HCEC 1CT (cell line): ENCODE data around the gene VTI1A.

Experiments used
- DNase-seq: peaks from one replicate; pipeline ENCODE4 v3.0.0-alpha.2; 2017

VTI1A gene

DNA sequence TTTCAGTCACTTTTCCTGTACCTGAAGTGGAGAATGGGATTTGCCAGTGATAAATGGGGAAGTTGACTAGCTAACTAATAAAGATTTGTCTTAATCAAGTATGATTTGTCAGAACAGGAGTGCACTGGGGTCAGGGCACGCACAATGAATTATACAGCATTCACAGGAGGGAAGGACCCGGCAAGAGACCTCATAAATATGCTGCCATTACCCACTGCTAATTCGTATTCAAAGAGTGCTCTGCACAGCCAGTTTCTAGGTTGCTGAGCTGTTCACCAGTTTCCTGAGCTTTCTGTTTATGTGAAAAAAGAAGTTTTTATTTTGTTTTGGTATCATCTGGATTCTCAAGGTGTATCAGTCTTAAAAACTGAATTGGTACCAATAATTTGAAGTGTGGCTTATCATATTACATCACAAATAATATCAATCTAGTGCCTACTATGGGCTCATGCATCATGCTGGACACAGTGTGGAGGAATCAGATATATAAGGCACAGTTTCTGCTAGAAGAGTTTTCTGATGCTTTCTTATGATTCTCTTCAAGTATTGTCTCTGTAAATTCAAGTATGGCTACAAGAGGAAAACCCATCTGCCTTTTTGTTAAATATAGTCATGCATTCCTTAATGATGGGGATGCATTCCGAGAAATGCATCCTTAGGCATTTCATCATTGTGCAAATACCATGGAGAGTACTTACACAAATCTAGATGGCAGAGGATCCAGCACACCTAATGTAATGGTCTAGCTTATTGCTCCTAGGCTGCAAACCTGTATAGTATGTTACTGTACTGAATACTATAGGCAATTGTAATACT lies 202.2 kb downstream of the VTI1A start:
- DNase-seq: peak; percentile 48

DNA sequence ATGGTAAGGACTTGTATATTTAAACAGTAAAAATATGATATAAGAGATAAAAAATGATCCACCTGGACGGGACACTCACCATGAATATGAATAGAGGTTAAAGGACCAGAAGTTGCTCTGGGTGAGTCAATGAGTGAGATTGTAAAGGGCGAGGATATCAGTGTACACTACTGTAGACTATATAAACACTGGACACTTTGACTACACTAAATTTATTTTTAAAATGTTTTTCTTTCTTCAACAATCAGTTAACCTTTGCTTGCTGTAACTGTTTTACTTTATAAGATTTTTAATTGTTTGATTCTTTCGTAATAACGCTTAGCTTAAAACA lies 202.8 kb downstream of the VTI1A start:
- DNase-seq: no peak

DNA sequence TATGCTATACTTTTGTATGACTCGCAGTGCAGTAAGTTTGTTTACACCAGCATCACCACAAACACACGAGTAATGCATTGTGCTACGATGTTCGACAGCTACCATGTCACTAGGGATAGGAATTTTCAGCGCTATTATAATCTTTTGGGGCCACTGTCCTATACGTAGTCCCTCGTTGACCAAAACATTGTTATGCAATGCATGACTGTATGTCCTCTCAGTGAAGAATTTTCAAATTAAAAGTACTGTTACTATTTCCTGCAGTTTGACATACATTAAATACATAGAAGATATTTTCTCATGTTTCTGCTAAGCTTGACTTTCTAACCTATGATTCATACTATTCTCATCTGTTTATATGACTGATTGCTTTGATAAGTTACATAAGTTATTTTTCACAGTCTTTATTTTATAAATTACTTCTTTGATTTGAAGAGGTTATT lies 203.6 kb downstream of the VTI1A start:
- peak; percentile 76 for DNase-seq

DNA sequence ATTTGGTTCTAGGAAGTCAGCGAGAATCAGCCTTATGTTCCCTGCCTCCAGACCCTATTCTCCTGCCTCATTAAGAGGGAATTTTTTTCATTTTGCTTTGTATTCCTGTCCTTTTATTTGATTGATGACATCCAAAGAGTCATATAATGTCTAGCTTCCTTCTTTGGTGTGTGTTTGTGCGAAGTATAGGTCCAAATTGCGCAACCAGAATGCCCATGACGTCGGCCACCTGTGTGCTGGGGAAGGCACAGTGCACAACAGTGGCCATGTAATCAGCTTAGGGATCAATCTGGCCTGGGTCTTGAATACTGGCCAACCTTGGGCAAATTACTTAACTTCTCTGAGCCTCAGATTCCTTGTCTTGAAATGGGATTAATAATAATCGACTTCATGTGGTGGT lies 206.2 kb downstream of the VTI1A start:
- DNase-seq: no peak

DNA sequence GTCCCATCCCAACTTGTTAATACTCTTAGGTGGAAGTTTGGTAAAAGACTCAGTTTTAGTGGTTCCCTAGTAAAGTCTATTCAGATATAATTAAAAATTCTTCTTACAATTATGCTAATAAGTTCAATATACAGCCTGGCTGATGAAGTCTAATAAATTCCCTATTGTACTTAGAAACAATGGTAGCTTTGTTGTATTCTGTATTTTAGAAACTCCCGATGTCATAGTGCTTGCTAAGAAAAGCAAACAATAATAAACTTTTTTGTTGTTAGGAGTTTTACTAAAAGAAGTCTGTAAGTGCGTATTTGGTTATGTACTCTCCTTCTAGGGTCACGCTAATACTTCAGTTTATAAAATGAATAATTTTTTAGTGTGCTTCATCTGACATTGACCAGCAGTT lies 206.8 kb downstream of the VTI1A start:
- no peak for DNase-seq

DNA sequence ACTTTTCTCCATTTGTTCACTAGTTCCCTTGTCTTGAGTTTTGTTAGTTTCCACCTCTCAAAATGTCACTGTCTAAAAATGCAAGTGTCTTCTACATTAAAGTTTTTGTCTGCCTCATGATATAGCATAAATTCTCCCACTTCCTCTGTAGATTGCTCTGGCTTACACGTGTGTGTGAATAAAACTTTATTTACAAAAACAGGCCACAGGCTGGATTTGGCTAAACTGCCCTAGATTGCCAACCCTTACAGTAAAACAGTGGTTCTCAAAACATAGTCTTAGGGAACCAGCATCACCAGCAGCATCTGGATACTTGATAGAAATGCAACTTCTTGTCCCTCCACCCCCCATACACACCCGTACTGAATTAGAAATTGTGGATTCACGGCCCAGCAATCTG lies 207.8 kb downstream of the VTI1A start:
- DNase-seq: no peak

DNA sequence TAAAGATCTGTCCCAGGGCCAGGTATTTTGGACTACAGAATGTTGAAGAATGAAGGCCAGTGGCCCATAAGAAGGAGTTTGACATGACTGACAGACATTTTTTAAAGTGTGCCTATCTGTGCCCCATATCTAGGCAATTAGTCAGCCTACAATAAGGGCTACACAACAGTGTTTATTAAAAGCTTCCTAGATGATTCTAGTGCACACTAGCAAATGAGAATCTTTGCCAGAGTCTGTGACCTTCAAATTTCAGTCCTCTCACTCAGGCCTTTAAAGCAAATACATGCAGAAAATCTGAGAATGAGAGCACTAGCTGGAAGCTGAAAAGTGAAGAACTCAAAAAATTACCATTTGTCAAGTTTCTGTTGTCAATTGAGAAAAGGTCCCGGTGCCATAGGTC lies 208.7 kb downstream of the VTI1A start:
- DNase-seq: no peak

DNA sequence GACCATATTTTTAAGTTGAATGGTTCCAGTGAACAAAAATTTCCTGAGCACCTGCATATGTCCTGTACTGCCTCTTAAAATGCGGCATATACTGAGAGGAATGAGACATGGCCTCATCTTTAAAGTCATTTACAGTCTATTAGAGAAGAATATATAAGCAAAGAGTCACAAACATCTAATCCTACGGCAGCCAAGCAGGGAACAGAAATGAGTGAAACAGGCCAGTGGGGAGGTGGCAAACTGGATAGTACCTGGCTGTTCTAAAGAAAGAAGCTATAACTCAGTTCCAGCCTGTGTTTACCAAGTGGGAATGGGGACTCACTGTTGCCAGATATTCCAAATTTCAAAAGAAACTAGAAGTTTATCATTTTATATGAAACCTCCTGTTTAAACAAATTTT lies 211.4 kb downstream of the VTI1A start:
- no peak for DNase-seq

DNA sequence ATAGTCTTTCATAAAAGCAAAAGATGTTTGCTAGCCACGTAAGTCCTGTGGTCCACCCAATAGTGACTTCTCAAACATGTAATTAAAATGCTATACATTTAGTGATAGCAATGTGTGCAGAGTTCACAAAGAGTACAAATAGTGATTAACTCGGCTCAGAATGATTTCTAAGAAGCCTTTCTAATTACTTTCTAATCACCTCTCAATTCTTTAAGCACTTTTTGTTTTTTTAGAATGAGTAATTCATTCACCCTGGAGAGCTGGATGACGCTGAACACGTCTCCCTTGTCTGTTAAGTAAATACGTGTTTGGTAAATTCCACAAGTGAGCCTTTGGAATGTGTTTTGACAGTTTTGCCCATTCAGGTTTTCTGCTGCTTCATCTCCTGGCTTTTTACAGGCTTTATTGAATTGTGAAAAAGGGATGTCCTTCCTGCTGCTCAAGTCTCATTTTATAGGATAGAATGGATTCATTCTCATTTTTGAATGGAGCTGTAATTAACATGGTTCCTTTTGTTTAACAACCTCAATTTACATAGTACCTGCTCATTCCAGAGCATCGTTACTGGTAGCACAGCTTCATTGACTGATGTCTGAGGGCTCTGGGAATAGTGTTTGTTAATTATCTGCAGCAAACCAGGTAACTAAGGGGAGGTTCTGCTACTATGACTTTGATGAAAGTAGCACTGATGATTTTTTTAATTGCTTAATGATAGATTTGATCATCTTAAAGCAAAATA lies 212.1 kb downstream of the VTI1A start:
- peak; percentile 46 for DNase-seq

DNA sequence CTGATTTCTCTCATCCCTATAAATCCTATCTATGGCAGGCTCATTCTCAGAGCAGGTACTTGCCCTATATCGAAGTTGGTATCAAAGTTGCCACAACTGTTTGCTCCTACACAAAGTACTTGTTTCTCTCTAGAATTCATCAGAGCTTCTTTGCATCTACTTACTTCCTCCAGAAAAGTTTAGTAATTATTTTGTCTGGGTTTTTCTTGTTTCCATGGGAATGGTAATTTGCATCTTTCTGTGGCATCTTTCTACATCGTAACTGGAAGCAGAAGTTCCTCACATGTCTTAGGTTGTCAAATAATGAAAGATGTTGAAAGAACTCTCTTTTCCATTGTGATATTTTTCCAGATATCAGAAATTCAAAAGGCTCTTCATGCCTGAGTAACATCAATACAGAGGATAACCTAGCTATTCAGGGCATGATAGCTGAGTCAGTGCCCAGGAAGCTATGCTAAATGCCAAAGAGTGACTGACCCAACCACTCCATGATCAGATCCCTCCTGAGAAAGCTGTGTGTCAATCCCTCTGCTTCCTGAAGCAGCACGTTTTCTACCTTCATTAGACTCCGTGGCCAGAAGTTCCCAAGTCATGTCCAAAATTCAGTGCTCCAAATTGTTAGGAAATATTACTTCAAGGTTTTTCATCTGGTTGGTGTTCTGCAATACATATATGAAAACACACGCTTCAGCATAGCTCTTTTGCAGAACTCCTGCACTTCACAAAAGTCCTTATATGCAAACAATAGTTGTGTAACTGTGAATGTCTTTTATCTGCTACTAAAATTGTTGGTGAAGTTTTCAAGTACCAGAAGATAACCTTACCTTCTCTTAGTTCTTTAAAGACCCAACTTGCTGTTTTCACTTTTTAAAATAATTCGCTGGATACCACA lies 216.5 kb downstream of the VTI1A start:
- DNase-seq: peak; percentile 84

DNA sequence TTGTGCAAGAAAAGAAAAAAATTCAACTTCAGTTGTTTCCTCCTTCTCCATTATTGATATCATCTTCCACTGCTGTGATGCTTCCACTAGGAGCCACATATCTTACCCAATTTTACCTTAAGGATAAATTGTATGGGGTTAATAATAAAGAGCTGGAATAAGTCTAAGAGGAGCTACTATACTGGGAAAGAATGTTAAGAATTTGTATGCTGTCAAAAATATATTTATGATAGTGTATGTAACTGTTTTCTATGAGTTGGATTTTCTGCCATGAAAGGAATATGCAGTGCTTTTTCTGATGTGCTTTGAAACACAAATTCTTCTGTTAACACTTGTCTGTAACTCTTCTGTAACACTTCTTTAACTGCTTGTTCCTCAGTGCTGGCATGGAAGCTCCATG lies 219.1 kb downstream of the VTI1A start:
- DNase-seq: no peak

DNA sequence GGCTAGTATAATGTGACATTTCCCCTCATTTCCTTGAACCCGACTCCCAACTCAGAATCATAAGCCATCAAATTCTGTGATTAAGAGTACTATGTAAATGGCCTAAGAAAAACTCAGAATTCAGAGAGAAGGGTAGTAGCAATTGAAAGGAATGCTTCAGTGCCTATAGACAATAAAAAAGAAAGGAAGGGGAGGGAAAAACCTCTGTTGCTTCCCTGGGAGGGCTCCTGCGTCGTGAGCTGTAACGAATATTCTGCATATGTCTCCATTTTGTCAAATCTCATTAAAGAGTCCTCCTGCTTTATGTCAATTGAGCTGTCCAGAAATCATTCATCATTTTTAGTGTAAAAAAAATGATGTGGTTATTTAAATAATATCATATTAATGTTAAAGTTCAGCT lies 223.0 kb downstream of the VTI1A start:
- no peak for DNase-seq

DNA sequence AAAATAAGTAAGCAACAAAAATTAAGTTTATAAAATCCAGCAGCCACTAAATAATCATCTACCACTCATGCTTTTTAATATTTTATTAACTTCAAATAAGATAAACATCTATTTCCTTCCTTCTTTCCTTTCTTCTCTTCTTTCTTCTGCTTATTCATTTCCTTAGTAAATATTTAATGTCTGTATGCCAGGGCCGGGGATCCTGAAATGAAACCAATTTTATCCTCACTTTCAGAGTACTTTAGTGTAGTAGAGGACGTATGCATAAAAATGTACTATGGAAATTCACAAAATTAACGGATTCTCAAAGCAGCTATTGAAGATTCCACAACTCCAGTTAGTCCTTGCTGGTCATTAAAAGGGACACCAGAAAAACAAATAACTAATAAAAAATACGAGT lies 224.7 kb downstream of the VTI1A start:
- no peak for DNase-seq

DNA sequence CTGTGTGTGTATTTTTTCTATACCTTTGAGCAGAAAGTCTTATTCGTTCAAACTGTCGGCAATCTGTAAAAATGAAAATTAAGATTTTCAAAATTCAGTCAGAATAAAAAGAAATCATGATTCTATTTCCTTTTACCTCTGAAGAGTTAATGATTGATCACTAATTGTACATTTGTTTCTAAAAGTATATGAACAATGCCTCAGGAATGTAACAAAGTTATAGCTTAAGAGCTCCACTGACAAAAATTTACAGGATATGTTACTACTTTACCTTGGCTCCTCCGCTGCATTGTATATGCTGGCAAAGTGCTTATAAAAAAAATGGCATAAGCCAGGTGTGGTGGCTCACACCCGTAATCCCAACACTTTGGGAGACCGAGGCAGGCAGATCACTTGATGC lies 225.7 kb downstream of the VTI1A start:
- DNase-seq: no peak

DNA sequence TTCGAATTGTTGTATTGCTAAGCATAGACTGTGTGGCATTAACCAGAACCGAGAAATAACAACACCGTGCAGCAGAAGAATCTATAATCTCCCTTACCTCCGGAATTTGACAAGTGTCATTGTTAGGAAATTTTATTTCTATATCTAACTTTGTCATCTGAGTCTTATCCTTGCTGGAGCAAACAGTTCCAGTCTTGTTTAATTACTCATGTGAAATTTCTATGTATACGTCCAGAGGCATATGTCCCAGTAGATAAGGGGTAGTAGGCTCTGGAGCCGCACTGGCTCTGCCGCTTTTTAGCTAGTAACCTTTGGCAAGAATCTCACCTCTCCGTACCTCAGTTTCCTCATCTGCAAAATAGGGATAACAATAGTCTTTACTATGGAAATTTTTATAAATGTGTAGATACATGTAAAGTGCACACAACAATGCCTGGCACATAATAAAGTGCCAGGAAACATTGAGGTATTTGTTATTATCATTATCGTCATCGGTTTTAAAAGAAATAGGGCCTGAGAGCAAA lies 228.6 kb downstream of the VTI1A start:
- DNase-seq: no peak

DNA sequence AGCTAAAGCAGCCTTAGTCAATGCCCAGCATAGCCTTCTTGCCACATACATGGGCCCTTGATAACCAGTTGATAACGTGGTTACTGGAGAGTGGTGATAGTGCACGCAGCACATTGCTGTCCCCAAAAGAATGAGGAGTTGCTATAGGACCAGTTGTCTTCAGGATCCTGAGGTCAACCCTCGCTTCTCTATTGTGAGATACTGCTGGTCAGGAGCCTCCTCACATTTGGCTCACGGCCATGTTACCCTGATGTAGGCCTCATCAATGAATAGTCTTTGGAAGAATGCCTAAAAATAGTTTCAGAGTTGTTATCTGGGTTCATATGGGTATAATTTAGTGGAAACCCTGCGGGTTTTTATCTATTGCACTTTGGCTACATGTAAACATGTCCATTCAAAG lies 230.7 kb downstream of the VTI1A start:
- no peak for DNase-seq

DNA sequence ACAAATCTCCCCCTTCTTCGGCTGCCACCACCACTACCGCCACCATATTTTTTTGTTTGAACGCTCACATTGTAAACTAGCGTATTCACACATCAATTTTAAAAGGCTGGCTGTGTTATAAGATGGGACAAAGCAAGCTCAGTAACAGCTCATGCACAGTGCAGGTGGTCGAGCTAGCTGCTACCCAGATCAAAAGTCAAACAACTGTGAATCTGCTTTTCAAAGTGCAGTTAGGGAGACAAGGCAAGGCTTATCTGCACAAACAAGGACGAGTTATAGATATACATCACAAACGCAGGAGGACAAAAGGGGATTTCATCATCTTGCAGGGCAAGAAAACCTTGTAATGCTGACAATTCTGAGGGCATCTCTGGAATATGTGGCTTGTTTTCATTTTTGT lies 231.6 kb downstream of the VTI1A start:
- DNase-seq: no peak

DNA sequence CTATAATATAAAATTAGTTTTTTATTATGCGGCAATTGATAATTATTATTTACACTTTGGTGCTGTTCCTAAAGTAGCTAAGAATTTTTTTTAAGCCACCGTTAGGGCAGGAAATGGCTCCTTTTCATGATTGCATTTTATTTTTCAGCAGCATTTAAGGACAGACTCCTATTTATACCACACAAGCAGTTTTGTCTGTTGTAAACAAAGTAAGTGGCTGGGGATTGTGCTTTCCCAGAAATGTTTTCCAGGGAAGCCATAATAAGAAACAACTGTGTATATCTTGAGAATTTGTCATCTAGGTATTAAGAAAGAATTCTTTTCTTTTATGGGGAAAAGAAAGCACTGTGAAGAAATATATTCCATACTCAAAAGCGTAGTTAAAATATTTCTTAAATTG lies 232.0 kb downstream of the VTI1A start:
- DNase-seq: no peak

DNA sequence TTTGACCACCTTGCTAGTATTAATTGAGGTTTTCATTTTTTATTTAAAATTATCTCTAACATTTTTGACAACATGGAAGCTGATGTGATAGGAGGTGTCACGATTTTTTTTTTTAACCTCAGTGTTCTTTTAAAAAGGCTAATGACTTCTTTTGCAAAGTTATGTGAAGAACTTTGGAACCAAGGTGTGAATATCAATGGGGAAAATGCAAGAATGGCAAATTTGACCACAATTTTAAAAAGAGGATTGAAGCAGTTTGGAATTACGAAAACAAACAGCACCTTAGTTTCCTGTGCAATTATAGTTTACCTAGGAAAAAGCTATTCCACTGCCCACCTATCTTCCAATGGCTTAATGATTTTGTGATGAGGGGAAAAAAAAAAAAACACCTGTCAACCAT lies 232.4 kb downstream of the VTI1A start:
- DNase-seq: no peak

DNA sequence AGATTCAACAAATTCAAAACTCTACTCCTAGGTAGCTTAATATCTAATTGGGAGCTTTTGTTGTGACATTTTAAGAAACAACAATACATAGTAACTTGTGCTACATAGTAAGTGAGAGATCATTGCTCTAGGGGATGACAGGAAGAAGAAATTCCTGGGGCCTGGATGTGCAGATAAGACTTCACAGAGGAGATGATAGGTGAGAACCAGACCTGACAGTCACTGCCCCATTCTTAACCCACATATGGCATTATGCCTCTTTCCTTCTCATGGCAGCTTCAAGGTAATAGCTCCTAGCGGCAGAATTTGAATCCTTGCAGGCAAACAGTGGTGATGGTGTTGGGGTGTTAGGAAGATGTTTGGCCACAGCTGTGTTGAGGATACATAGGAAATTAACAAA lies 233.6 kb downstream of the VTI1A start:
- no peak for DNase-seq

DNA sequence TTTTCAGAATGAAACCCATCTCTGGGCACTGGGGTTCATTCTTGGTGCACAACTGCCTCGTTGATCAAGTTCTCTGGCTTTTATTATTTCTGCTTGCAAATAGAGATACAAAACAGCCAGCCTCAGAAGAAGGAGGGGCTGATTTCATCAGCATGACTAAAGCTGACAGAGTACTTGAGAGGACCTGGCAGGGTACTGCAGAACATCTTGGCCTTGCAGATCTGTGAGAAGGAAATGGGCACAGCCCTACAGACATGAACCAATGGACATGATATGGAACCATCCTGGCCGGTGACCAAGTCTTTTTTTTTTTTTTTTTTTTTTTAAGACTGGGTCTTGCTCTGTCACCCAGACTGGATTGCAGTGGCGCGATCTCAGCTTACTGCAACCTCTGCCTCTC lies 240.6 kb downstream of the VTI1A start:
- peak; percentile 63 for DNase-seq

DNA sequence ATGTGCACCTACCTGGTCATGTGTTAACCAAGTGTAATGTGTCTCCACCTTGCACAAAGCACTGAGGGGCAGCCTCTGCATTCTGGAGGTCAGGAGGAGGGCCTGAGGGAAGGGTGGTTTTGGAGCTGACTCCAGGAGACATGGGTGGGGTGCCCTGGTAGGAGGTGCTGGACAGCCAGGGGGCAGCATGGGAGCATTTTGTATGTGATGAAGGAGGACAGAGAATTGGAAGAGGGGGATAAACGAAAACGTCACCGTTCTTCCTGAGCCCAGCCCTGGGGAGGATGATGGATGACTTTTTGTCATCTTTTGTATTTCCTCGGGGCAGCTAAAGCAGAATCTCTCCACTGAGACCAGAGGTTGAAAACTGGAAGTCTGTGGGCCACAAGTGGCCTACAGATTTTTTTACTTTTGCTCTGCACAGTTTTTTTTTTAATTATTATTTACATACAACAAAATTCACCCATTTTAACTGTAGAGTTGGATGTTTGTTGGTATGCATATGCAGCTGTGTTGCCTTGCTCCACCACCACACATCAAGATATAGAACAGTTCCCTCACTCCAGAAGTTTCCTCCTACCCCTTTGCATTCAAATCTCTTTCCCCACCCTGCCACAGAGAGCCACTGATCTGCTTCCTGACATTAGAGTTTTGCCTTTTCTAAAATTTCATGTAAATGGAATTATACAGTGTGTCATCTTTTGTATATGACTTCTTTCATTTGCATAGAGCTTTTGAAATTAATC lies 242.5 kb downstream of the VTI1A start:
- peak; percentile 20 for DNase-seq

DNA sequence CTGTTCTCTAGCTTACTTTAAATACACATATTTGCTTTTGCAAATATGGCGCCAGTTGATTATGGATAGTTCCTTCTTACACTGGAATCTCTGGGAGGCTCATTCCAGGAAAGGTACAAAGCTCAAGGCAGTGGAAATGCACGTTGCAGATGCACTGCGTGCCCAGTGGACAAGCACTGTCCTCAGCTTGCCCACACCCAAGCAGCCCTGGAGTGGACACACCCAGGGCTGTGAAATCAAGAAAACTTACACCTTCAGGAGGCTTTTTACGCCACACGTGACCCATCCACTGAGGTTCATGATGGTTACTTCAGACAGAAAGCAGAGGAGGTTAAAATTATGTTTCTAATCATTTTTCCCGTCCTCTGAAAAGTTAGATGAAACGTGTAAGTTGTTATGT lies 248.5 kb downstream of the VTI1A start:
- no peak for DNase-seq
